Rectal smooth muscle tissue (tissue), 1 donor: ENCODE results near the gene UBB.
A peak's percentile ranks its signal among the peaks of the same experiment; 100 is the strongest.

ENCODE experiments used
- H3K27ac ChIP-seq: one replicate; pipeline ENCODE4 v1.7.0; 2013; ENCODE audit warnings: low read depth, low read length, inconsistent platforms
- H3K27me3 ChIP-seq: one replicate; pipeline ENCODE4 v1.7.0; 2013; ENCODE audit warnings: low read length; ENCODE audit not compliant: control insufficient read depth, insufficient read depth
- H3K36me3 ChIP-seq: one replicate; pipeline ENCODE4 v1.7.0; 2013; ENCODE audit warnings: low read length; ENCODE audit not compliant: control insufficient read depth, insufficient read depth
- H3K4me1 ChIP-seq: one replicate; pipeline ENCODE4 v1.7.0; 2013; ENCODE audit warnings: low read length; ENCODE audit not compliant: control insufficient read depth, insufficient read depth
- H3K4me3 ChIP-seq: one replicate; pipeline ENCODE4 v1.7.0; 2013; ENCODE audit warnings: low read length
- H3K9ac ChIP-seq: one replicate; pipeline ENCODE4 v1.7.0; 2013; ENCODE audit warnings: low read length

Gene UBB

DNA sequence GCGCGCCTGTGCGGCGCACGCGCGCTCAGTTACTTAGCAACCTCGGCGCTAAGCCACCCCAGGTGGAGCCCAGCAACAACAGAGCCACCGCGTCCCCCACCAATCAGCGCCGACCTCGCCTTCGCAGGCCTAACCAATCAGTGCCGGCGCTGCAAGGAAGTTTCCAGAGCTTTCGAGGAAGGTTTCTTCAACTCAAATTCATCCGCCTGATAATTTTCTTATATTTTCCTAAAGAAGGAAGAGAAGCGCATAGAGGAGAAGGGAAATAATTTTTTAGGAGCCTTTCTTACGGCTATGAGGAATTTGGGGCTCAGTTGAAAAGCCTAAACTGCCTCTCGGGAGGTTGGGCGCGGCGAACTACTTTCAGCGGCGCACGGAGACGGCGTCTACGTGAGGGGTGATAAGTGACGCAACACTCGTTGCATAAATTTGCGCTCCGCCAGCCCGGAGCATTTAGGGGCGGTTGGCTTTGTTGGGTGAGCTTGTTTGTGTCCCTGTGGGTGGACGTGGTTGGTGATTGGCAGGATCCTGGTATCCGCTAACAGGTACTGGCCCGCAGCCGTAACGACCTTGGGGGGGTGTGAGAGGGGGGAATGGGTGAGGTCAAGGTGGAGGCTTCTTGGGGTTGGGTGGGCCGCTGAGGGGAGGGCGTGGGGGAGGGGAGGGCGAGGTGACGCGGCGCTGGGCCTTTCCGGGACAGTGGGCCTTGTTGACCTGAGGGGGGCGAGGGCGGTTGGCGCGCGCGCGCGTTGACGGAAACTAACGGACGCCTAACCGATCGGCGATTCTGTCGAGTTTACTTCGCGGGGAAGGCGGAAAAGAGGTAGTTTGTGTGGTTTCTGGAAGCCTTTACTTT, at the start of gene UBB:
TSS of gene UBB (plus strand) at position 452 of the 856 bp plus-strand sequence. CDS start 817 bp downstream, outside the sequence.
- peaks cover 7% of the 10 kb centered on the region for H3K36me3 ChIP-seq
- peaks cover 5% of the 10 kb centered on the region for H3K4me1 ChIP-seq
- peak within 1 kb of the TSS; percentile 87 for H3K27ac ChIP-seq
- no peaks in the 10 kb centered on the region for H3K27me3 ChIP-seq
- peak within 1 kb of the TSS; percentile 96 for H3K9ac ChIP-seq
- peak within 1 kb of the TSS; percentile 88 for H3K4me3 ChIP-seq

GRCh38 chr17:16338391-16338790, 42.5 kb upstream of the UBB start:
- no peak overlapping the region for H3K9ac ChIP-seq
- no peak overlapping the region for H3K4me3 ChIP-seq
- H3K27ac ChIP-seq = no peak overlapping the region
- H3K27me3 ChIP-seq = no peaks in the 10 kb centered on the region
- H3K36me3 ChIP-seq = peaks cover 6% of the 10 kb centered on the region
- H3K4me1 ChIP-seq = no peaks in the 10 kb centered on the region

DNA sequence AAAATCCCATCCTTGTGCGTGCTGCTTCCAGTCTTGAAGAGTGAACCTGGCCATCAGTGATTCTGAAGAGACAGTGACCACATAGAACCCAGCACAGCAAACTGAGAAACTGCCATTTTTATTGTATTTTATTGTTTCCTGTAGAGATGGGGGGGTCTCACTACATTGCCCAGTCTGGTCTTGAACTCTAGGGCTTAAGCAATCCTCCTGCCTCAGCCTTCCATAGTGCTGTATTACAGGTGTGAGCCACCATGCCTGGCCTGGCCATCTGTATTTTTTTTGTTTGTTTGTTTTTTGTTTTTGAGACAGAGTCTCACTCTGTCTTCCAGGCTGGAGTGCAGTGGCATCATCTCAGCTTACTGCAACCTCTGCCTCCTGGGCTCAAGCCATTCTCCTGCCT, 41.5 kb upstream of the UBB start:
- H3K4me1 ChIP-seq = no peaks in the 10 kb centered on the region
- H3K9ac ChIP-seq = no peak overlapping the region
- H3K27ac ChIP-seq = no peak overlapping the region
- H3K4me3 ChIP-seq = no peak overlapping the region
- peaks cover 10% of the 10 kb centered on the region for H3K36me3 ChIP-seq
- no peaks in the 10 kb centered on the region for H3K27me3 ChIP-seq

- Histone ChIP-seq H3K4me1 (no peaks in the 10 kb centered on the region), H3K9ac (no peak overlapping the region), H3K27ac (no peak overlapping the region), H3K4me3 (no peak overlapping the region), H3K27me3 (no peaks in the 10 kb centered on the region), H3K36me3 (peaks cover 11% of the 10 kb centered on the region)
Measured at GRCh38 chr17:16339959-16340358, 40.9 kb upstream of the UBB start.

- Histone ChIP-seq H3K36me3 (peaks cover 11% of the 10 kb centered on the region), H3K4me1 (no peaks in the 10 kb centered on the region), H3K9ac (no peak overlapping the region), H3K4me3 (no peak overlapping the region), H3K27ac (no peak overlapping the region), H3K27me3 (no peaks in the 10 kb centered on the region)
Measured at GRCh38 chr17:16342979-16343378, 37.9 kb upstream of the UBB start.

GRCh38 chr17:16343569-16343968, 37.3 kb upstream of the UBB start:
- Histone ChIP-seq H3K27ac (no peak overlapping the region), H3K4me1 (no peaks in the 10 kb centered on the region), H3K36me3 (peaks cover 11% of the 10 kb centered on the region), H3K4me3 (no peak overlapping the region), H3K27me3 (no peaks in the 10 kb centered on the region), H3K9ac (no peak overlapping the region)

GRCh38 chr17:16345565-16345964, 35.3 kb upstream of the UBB start:
- no peaks in the 10 kb centered on the region for H3K27me3 ChIP-seq
- no peak overlapping the region for H3K9ac ChIP-seq
- no peaks in the 10 kb centered on the region for H3K4me1 ChIP-seq
- H3K4me3 ChIP-seq = no peak overlapping the region
- H3K27ac ChIP-seq = no peak overlapping the region
- peaks cover 13% of the 10 kb centered on the region for H3K36me3 ChIP-seq

GRCh38 chr17:16346721-16347271, 34.1 kb upstream of the UBB start:
- H3K9ac ChIP-seq = no peak overlapping the region
- peaks cover 13% of the 10 kb centered on the region for H3K36me3 ChIP-seq
- no peaks in the 10 kb centered on the region for H3K27me3 ChIP-seq
- no peaks in the 10 kb centered on the region for H3K4me1 ChIP-seq
- no peak overlapping the region for H3K4me3 ChIP-seq
- no peak overlapping the region for H3K27ac ChIP-seq

GRCh38 chr17:16348586-16348985, 32.3 kb upstream of the UBB start:
- H3K4me3 ChIP-seq = no peak overlapping the region
- H3K4me1 ChIP-seq = no peaks in the 10 kb centered on the region
- H3K36me3 ChIP-seq = peaks cover 7% of the 10 kb centered on the region
- no peak overlapping the region for H3K9ac ChIP-seq
- H3K27me3 ChIP-seq = no peaks in the 10 kb centered on the region
- H3K27ac ChIP-seq = no peak overlapping the region

- Histone ChIP-seq H3K27ac (no peak overlapping the region), H3K9ac (no peak overlapping the region), H3K36me3 (peaks cover 3% of the 10 kb centered on the region), H3K4me3 (no peak overlapping the region), H3K4me1 (no peaks in the 10 kb centered on the region), H3K27me3 (no peaks in the 10 kb centered on the region)
Measured at GRCh38 chr17:16349431-16349830, 31.5 kb upstream of the UBB start.

GRCh38 chr17:16351831-16352230, 29.1 kb upstream of the UBB start:
- Histone ChIP-seq H3K36me3 (peaks cover 2% of the 10 kb centered on the region), H3K27ac (no peak overlapping the region), H3K27me3 (no peaks in the 10 kb centered on the region), H3K4me1 (no peaks in the 10 kb centered on the region), H3K9ac (no peak overlapping the region), H3K4me3 (peak overlapping the region; percentile 79)

DNA sequence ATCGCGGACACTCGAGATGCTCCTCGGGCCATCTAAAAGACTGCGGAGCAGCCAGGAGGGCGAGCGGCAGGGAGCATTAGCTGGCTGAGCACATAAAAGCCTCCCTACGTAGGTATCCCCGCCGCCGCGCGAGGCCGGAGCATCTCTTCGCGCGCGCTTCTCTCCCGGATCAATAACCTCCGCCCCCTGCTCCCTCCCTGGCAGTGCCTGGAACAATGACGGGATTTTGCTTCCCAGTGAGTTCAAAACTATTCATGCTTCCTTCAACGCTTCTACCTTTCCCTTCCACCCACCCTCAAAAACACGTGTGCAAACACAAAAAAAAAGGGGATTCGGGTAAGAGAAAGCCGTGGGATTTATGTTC, 28.6 kb upstream of the UBB start:
- Histone ChIP-seq H3K4me1 (no peaks in the 10 kb centered on the region), H3K9ac (no peak overlapping the region), H3K27me3 (no peaks in the 10 kb centered on the region), H3K36me3 (peaks cover 2% of the 10 kb centered on the region), H3K27ac (no peak overlapping the region), H3K4me3 (peak overlapping the region; percentile 79)
